ENCODE results near the gene PIAS1. TPM values are rescaled to one million over a fixed set of nuclear protein-coding genes. Genes with fewer than 3 reads are reported as not detected.

PIAS1 gene
- polyA plus RNA-seq, 2 of the 4 experiments (the other 2 are of a cell fraction) = 23.2 to 49.5 TPM

- H3K9me3 ChIP-seq = no peaks in the 10 kb centered on the region
- TF ChIP-seq CHD4 (IDR thresholded peaks at IDR 0.05; ENCODE audit: borderline replicate concordance) (no peak), EP300 (IDR thresholded peaks at IDR 0.05) (no peak), CEBPB (IDR thresholded peaks at IDR 0.05) (no peak), POLR2A (IDR thresholded peaks at IDR 0.05; ENCODE audit: low read length) (no peak), CHD2 (IDR thresholded peaks at IDR 0.05; ENCODE audit: low read length, partially characterized antibody) (no peak), PHF8 (IDR thresholded peaks at IDR 0.05; ENCODE audit: borderline replicate concordance, low read depth) (no peak), NFE2L2 (conservative IDR thresholded peaks at IDR 0.05; ENCODE audit: low read length) (no peak), BHLHE40 (IDR thresholded peaks at IDR 0.05; ENCODE audit: low read depth, low read length) (no peak), MAX (IDR thresholded peaks at IDR 0.05) (no peak), HDAC2 (IDR thresholded peaks at IDR 0.05) (no peak), JUNB (IDR thresholded peaks at IDR 0.05) (no peak), SMC3 (IDR thresholded peaks at IDR 0.05) (no peak), ZFP36 (IDR thresholded peaks at IDR 0.05; ENCODE audit: borderline replicate concordance, partially characterized antibody) (no peak), HOXB13 (CRISPR knock-in tag; IDR thresholded peaks at IDR 0.05; ENCODE audit: low read depth) (no peak), FOSB (CRISPR knock-in tag; IDR thresholded peaks at IDR 0.05) (no peak), HOXA7 (CRISPR knock-in tag; IDR thresholded peaks at IDR 0.05) (no peak), GATA3 (IDR thresholded peaks at IDR 0.05; ENCODE audit: borderline replicate concordance) (no peak), NPAS2 (CRISPR knock-in tag; IDR thresholded peaks at IDR 0.05; ENCODE audit: borderline replicate concordance) (no peak)
- TF ChIP-seq, protein P1, sequence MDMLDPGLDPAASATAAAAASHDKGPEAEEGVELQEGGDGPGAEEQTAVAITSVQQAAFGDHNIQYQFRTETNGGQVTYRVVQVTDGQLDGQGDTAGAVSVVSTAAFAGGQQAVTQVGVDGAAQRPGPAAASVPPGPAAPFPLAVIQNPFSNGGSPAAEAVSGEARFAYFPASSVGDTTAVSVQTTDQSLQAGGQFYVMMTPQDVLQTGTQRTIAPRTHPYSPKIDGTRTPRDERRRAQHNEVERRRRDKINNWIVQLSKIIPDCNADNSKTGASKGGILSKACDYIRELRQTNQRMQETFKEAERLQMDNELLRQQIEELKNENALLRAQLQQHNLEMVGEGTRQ (IDR thresholded peaks at IDR 0.05) = no peak
- peaks cover 23% of the 10 kb centered on the region for H3K4me1 ChIP-seq
- H3K4me2 ChIP-seq = no peak overlapping the region
- WGBS (ENCODE audit: missing lambda C conversion rate) = 84% methylated on average over 5 of the region's 5 CpGs
- DNase-seq (ENCODE audit: low read depth in 1 of 2, low spot score in 1 of 2) (no peak), ATAC-seq (no peak), FAIRE-seq (no peak)
- ChIA-PET POLR2A (no interaction called here), CTCF (interaction anchor here (1.0 to 2.1 kb wide), 2 partner anchors 15 to 93 kb away, joined by 3 to 6 read pairs; no protein-coding TSS in a partner anchor)
- no peak overlapping the region for H3K4me3 ChIP-seq
- H3K27ac ChIP-seq = no peak overlapping the region
These were observed 7.5 kb downstream of the PIAS1 start for GRCh38 chr15:68061602-68062001.

- Histone ChIP-seq H3K4me2 (no peak overlapping the region), H3K4me1 (peaks cover 17% of the 10 kb centered on the region), H3K9me3 (no peaks in the 10 kb centered on the region), H3K27ac (no peak overlapping the region), H3K4me3 (no peak overlapping the region)
- 80% methylated on average over 3 of the region's 3 CpGs for WGBS (ENCODE audit: missing lambda C conversion rate)
- TF ChIP-seq MAFK (IDR thresholded peaks at IDR 0.05; ENCODE audit: partially characterized antibody) (peak; percentile 59), TFCP2L1 (CRISPR knock-in tag; IDR thresholded peaks at IDR 0.05) (no peak)
- ATAC-seq (no peak), DNase-seq (ENCODE audit: low read depth in 1 of 2, low spot score in 1 of 2) (no peak), FAIRE-seq (no peak)
- ChIA-PET POLR2A (no interaction called here), CTCF (interaction anchor here (1.0 to 2.1 kb wide), 3 partner anchors 9 to 93 kb away, joined by 3 to 6 read pairs (median 3); partner anchors contain the start of gene PIAS1)
These were observed 8.1 kb downstream of the PIAS1 start for GRCh38 chr15:68062214-68062613.

GRCh38 chr15:68062946-68063465 lies 8.9 kb downstream of the PIAS1 start:
- FAIRE-seq (no peak), DNase-seq (ENCODE audit: low read depth in 1 of 2, low spot score in 1 of 2) (no peak), ATAC-seq (no peak)
- H3K4me3 ChIP-seq = no peak overlapping the region
- ChIA-PET POLR2A (no interaction called here), CTCF (interaction anchor here (1.0 kb wide), 1 partner anchor 9 kb away, joined by 3 read pairs; the partner anchor contains the start of gene PIAS1)
- no peak overlapping the region for H3K27ac ChIP-seq
- TF ChIP-seq, protein P2, sequence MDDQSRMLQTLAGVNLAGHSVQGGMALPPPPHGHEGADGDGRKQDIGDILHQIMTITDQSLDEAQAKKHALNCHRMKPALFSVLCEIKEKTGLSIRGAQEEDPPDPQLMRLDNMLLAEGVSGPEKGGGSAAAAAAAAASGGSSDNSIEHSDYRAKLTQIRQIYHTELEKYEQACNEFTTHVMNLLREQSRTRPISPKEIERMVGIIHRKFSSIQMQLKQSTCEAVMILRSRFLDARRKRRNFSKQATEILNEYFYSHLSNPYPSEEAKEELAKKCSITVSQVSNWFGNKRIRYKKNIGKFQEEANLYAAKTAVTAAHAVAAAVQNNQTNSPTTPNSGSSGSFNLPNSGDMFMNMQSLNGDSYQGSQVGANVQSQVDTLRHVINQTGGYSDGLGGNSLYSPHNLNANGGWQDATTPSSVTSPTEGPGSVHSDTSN (IDR thresholded peaks at IDR 0.05) = no peak
- TF ChIP-seq CHD2 (IDR thresholded peaks at IDR 0.05; ENCODE audit: low read length, partially characterized antibody) = no peak
- TF ChIP-seq, protein P3, sequence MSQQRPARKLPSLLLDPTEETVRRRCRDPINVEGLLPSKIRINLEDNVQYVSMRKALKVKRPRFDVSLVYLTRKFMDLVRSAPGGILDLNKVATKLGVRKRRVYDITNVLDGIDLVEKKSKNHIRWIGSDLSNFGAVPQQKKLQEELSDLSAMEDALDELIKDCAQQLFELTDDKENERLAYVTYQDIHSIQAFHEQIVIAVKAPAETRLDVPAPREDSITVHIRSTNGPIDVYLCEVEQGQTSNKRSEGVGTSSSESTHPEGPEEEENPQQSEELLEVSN (IDR thresholded peaks at IDR 0.05; ENCODE audit: borderline replicate concordance, low read depth) = no peak
- no peak for TF ChIP-seq RCOR1 (IDR thresholded peaks at IDR 0.05; ENCODE audit: low read depth, low read length)
- TF ChIP-seq ZSCAN20 (CRISPR knock-in tag; IDR thresholded peaks at IDR 0.05) = no peak
- no peak for TF ChIP-seq GATA3 (IDR thresholded peaks at IDR 0.05; ENCODE audit: borderline replicate concordance)
- no peak for TF ChIP-seq MAFK (IDR thresholded peaks at IDR 0.05; ENCODE audit: partially characterized antibody)
- no peak for TF ChIP-seq CEBPB (IDR thresholded peaks at IDR 0.05)
- no peaks in the 10 kb centered on the region for H3K9me3 ChIP-seq
- H3K4me1 ChIP-seq = peaks cover 11% of the 10 kb centered on the region; the same call in 2 of the 3 replicates
- H3K4me2 ChIP-seq = no peak overlapping the region
